ENCODE data around the gene FANCL. TPM values are rescaled to one million over a fixed set of nuclear protein-coding genes. Genes with fewer than 3 reads are reported as not detected.
"Not testable (repeated sequence)": the region's sequence is repeated elsewhere in the genome, so short reads cannot be mapped to it uniquely, and the experiment has no call there.

FANCL gene
- total RNA-seq, 2 experiments from 2014 or later, result 12.9 to 13.2 TPM

GRCh38 chr2:58127111-58127510, 114.0 kb downstream of the FANCL start:
- H3K9me3 Mint-ChIP-seq, result no peaks in the 10 kb centered on the region
- no peaks in the 10 kb centered on the region for H3K4me1 Mint-ChIP-seq
- no peak for DNase-seq
- no peak overlapping the region for H3K4me3 Mint-ChIP-seq
- H3K27me3 Mint-ChIP-seq, result no peaks in the 10 kb centered on the region
- H3K27ac Mint-ChIP-seq, result no peak overlapping the region
- H3K36me3 Mint-ChIP-seq (ENCODE audit: low read depth), result peaks cover 13% of the 10 kb centered on the region
- POLR2A ChIA-PET, result no interaction called here
- CTCF ChIA-PET, result no interaction called here

GRCh38 chr2:58122540-58122939, 118.6 kb downstream of the FANCL start:
- CTCF ChIA-PET, result no interaction called here
- Mint-ChIP-seq H3K36me3 (ENCODE audit: low read depth) (peaks cover 15% of the 10 kb centered on the region), H3K9me3 (no peaks in the 10 kb centered on the region), H3K4me3 (no peak overlapping the region), H3K27me3 (no peaks in the 10 kb centered on the region), H3K27ac (no peak overlapping the region), H3K4me1 (no peaks in the 10 kb centered on the region)
- POLR2A ChIA-PET, result no interaction called here
- no peak for DNase-seq

- H3K27ac Mint-ChIP-seq, result no peak overlapping the region
- no peaks in the 10 kb centered on the region for H3K9me3 Mint-ChIP-seq
- no peaks in the 10 kb centered on the region for H3K27me3 Mint-ChIP-seq
- ChIA-PET POLR2A (no interaction called here), CTCF (no interaction called here)
- H3K36me3 Mint-ChIP-seq (ENCODE audit: low read depth), result peaks cover 17% of the 10 kb centered on the region
- DNase-seq, result no peak
- no peak overlapping the region for H3K4me3 Mint-ChIP-seq
- H3K4me1 Mint-ChIP-seq, result no peaks in the 10 kb centered on the region
Observed at GRCh38 chr2:58122040-58122439, 119.1 kb downstream of the FANCL start.

GRCh38 chr2:58120626-58121229, 120.4 kb downstream of the FANCL start:
- Mint-ChIP-seq H3K4me1 (no peaks in the 10 kb centered on the region), H3K4me3 (no peak overlapping the region), H3K27ac (no peak overlapping the region), H3K36me3 (ENCODE audit: low read depth) (peaks cover 18% of the 10 kb centered on the region), H3K9me3 (no peaks in the 10 kb centered on the region), H3K27me3 (no peaks in the 10 kb centered on the region)
- ChIA-PET CTCF (no interaction called here), POLR2A (no interaction called here)
- no peak for DNase-seq

- POLR2A ChIA-PET; H3K9me3 Mint-ChIP-seq; CTCF ChIA-PET; H3K4me3 Mint-ChIP-seq; H3K36me3 Mint-ChIP-seq (ENCODE audit: low read depth); DNase-seq; H3K27ac Mint-ChIP-seq; H3K27me3 Mint-ChIP-seq; H3K4me1 Mint-ChIP-seq: not testable (repeated sequence)
Observed at GRCh38 chr2:58113563-58113962, 127.6 kb downstream of the FANCL start.

- Mint-ChIP-seq H3K9me3 (no peaks in the 10 kb centered on the region), H3K36me3 (ENCODE audit: low read depth) (peaks cover 6% of the 10 kb centered on the region), H3K4me1 (peaks cover 6% of the 10 kb centered on the region), H3K27ac (no peak overlapping the region), H3K27me3 (no peaks in the 10 kb centered on the region), H3K4me3 (no peak overlapping the region)
- ChIA-PET CTCF (no interaction called here), POLR2A (no interaction called here)
- DNase-seq, result no peak
Observed at GRCh38 chr2:58110765-58111164, 130.4 kb downstream of the FANCL start.

GRCh38 chr2:58109481-58109880, 131.6 kb downstream of the FANCL start:
- Mint-ChIP-seq H3K4me1 (peaks cover 6% of the 10 kb centered on the region), H3K27ac (no peak overlapping the region), H3K27me3 (no peaks in the 10 kb centered on the region), H3K36me3 (ENCODE audit: low read depth) (peaks cover 6% of the 10 kb centered on the region), H3K9me3 (no peaks in the 10 kb centered on the region), H3K4me3 (no peak overlapping the region)
- CTCF ChIA-PET, result no interaction called here
- POLR2A ChIA-PET, result no interaction called here
- DNase-seq, result no peak

Other genes with a start within 250 kb of the FANCL start
- 10 to 100 TPM; 26.0 to 32.8 TPM for gene VRK2, start 194.5 kb downstream of the FANCL start, total RNA-seq